ELR (cell line): Measurements from ENCODE around the gene KRTAP5-10.
"Not testable (repeated sequence)": the region's sequence is repeated elsewhere in the genome, so short reads cannot be mapped to it uniquely, and the experiment has no call there.

ENCODE experiments used
- DNase-seq: peaks from one replicate; pipeline ENCODE4 v3.0.0-alpha.2; 2015; ENCODE audit warnings: low read depth

The KRTAP5-10 gene, protein sequence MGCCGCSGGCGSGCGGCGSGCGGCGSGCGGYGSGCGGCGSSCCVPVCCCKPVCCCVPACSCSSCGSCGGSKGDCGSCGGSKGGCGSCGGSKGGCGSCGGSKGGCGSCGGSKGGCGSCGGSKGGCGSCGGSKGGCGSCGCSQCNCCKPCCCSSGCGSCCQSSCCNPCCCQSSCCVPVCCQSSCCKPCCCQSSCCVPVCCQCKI

DNA sequence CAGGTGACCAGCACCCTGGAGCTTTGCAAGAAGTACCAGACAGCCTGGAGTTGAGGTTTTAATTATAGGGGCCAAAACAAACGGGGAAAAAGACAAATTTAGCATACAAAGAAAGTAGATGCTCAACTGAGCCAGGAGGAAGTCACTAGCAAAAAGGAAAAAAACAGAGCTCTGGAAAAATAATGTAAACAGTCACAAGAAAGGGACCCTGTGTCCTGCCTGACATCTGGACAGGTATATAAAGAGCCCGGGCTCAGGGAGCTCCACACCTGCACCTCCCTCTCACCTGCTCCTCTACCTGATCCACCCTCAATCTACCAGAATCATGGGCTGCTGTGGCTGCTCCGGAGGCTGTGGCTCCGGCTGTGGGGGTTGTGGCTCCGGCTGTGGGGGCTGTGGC is at the start of gene KRTAP5-10:
TSS of gene KRTAP5-10 (plus strand) at position 301 of the 400 bp plus-strand sequence. CDS start at position 326, 25 bp downstream.
- DNase-seq: no peak

DNA sequence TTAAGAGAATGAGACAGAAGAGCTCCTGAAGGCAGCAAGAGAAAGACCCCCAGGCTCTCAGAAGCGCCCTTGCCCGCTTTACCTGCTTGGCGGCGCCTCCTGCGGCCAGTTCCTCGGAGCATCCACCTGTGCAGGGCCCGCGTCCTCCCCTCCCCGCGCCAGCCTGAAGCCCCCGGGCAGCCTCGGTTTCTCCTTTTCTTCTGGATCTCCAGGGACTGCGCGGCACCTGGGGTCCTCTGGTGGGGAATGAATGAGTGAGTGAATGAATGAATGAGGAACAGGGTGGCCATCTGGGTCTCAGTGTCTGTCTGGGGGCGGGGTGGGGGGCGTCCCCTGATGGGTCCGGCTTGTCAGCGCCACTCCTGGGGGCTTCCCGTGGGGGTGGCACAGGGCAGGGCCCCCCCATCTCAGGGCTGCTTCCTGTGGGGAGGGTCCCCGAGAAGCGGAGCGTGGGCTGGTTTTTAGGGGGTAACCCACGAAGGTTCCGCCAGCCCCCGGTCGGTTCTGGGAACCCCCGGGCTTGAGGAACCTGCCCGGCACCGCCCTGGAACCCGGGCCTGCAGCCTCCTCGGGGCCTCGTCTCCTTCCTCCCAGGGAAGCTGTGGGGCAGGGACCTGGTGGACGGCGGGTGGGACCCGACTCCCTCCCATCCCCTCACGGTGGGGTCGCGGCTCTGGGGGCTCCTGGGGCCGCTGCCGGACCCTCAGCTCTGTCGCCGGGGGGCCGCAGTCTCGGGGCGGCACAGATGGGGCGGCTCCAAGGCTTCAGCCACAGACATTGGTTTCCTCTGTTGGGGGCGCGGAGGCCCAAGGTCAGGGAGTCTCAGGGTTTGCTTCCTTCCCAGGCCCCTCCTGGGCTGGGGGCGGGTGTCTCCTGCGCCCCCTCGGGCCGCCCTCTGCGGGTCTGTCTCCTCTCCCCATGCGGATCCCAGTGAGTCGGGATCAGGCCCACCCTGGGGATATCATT is 46.6 kb upstream of the KRTAP5-10 start:
- DNase-seq: no peak

DNA sequence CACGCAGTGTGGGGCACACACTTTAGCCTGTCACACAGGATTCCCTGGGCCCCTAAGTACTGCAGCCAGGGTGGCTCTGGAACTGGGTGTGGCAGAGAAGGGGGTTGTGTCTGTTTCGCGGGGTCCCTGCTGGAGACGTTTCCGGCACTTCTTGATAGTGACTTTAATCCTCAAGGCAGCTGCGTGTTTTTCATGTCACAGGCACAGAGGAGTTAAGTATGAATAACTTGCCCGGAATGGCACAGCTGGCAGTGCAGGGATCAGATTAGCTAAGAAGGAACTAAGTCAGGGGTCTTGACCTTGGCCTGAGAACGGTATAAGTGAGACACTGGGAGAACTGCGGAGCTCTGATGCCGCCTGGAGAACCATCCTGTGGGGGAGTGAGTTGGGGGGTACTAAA is 45.8 kb upstream of the KRTAP5-10 start:
- no peak for DNase-seq

DNA sequence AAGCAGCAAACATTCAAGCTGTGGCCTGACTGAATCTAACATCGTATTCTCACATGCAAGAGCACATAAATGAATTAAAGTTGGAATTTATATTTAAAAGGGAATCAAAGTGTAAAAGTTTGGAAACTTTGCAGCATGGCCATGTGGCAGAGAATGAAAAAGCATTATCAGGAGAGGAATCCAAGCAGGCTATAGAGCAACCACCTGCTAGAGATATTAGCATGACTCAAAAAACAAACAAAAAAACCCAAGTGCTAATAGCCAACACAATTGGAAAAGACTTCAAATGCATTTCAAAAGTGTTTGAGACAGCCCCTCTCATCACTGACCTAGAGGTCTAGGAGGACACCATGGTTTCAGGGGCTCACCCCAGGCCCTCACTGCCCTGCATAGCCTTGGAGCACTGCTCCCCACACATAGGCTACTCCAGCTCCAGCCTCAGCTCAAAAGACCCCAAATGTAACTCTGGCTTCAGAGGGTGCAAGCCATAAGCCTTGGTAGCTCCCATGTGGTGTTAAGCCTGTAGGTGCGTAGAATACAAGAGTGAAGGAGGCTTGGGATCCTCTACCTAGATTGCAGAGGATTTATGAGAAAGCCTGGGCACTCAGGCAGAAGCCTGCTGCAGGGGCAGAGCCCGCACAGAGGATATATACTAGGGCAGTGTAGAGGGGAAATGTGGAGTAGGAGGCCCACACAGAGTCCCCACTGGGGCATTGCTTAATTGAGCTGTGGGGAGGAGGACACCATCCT is 40.0 kb upstream of the KRTAP5-10 start:
- no peak for DNase-seq

DNA sequence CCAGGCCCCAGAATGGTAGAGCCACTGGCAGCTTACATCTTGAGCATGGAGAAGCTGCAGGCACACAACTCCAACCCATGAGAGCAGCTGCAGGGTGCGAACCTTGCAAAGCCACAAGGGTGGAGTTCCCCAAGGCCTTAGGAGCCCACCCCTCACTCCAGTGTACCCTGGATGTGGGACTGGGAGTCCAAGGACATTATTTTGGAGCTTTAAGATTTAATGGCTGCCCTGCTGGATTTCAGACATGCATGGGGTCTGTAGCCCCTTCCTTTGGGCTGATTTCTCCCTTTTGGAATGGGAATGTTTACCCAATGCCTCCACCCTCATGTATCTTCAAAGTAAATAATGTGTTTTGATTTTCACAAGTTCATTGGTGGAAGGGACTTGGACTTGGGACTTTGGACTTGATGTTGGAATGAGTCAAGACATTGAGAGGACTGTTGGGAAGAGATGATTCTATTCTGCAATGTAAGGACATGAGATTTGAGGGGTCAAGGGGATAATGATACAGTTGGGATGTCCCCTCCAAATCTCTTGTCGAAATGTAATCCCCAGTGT is 39.3 kb upstream of the KRTAP5-10 start:
- no peak for DNase-seq

DNA sequence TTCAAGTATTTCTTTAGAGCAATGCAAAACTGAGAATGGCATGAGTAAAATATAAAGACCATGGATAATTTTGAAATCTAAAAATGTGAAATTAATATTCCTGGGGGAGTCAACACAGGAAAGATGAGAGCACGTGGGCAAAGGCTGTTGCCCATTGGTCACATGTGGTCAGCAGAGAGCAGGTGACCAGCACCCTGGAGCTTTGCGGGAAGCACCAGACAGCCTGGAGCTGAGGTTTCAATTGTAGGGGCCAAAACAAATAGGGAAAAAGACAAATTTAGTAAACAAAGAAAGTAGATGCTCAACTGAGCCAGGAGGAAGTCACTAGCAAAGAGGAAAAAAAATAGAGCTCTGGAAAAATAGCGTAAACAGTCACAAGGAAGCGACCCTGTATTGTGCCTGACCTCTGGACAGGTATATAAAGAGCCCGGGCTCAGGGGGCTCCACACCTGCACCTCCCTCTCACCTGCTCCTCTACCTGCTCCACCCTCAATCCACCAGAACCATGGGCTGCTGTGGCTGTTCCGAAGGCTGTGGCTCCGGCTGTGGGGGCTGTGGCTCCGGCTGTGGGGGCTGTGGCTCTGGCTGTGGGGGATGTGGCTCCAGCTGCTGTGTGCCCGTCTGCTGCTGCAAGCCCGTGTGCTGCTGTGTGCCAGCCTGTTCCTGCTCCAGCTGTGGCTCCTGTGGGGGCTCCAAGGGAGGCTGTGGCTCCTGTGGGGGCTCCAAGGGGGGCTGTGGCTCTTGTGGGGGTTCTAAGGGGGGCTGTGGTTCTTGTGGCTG is 38.4 kb upstream of the KRTAP5-10 start, which contains the start of gene KRTAP5-7:
TSS of gene KRTAP5-7 (plus strand) at position 472 of the 780 bp plus-strand sequence. CDS start at position 506, 34 bp downstream.
- DNase-seq: not testable (repeated sequence)

DNA sequence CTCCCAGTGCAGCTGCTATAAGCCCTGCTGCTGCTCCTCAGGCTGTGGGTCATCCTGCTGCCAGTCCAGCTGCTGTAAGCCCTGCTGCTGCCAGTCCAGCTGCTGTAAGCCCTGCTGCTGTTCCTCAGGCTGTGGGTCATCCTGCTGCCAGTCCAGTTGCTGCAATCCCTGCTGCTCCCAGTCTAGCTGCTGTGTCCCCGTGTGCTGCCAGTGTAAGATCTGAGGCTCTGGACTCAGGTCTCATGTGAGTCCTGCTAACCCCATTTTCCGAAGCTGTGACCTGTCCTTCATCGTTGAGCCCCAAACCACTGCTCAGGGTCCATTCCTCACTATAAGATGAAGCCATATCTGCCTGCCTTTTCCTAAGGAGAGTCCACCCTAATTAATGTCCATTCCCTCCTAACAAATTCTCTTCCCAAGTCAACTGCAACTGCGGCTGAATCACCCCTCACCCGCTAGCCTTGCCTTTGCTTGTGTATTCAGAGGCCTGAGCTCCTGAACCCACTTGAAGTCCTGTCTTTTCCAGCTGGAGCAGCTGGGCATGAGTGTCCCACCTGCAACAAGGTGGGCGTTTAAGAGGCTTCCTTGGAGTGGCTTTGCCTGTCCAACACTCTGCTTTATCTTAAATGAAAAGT is 37.7 kb upstream of the KRTAP5-10 start:
- no peak for DNase-seq

DNA sequence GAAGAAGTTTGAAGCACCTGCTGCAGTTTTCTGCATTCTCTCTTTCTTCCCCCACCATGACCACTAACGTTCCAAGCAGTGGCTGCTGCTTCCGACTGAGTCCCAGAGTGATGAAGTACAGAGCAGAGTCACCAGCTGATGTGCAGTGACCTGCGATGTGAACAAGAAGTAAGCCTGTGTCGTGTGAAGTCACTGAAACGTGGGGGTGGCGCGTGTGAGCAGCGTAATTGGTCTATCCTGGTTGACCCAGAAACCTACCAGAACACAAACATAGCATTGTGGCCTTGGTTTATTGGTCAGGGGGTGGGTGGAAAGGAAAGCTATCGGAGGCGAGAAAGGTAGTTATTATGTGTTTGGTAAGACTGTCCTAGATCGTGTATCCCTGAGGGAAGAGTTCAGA is 34.8 kb upstream of the KRTAP5-10 start:
- no peak for DNase-seq

DNA sequence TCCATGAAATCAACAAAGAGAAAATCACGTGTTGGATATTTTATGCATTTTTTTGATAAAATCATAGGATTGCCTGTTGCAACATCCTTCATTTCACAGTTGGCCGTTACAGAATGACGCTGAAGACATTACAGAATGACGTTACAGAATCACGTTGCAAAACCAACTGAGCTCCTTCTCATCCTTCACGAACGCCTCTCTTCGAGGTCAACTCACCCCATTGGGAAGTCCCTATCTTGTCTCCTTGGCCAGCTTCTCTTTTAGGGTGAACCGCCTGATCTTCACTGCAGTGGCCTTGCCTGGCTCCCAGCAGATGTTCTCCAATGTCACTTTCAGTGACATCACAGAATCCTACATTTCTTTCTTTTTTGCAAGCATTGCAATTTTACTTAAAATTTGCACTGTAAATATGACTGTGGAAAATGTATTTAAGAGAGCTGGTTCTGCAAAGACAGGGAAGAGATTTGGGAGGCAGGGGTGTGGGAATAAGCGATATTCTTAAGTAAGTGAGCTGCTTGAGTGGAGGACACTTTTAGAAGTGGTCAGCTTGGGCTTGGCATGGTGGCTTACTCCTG is 33.2 kb upstream of the KRTAP5-10 start:
- no peak for DNase-seq

DNA sequence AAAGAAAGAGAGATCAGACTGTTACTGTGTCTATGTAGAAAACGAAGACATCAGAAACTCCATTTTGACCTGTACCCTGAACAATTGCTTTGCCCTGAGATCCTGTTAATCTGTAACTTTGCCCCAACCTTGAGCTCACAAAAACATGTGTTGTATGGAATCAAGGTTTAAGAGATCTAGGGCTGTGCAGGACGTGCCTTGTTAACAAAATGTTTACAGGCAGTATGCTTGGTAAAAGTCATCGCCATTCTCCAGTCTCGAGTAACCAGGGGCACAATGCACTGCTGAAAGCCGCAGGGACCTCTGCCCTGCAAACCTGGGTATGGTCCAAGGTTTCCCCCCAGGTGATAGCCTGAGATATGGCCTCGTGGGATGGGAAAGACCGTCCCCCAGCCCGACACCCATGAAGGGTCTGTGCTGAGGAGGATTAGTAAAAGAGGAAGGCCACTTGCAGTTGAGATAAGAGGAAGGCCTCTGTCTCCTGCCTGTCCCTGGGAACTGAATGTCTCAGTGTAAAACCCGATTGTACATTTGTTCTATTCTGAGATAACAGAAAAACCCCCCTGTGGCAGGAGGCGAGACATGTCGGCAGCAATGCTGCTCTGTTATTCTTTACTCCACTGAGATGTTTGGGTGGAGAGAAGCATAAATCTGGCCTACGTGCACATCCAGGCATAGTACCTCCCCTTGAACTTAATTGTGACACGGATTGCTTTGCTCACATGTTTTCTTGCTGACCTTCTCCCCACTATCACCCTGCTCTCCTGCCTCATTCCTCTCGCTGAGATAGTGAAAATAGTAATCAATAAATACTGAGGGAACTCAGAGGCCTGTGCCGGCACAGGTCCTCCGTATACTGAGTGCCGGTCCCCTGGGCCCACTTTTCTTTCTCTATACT is 30.4 kb upstream of the KRTAP5-10 start:
- not testable (repeated sequence) for DNase-seq

DNA sequence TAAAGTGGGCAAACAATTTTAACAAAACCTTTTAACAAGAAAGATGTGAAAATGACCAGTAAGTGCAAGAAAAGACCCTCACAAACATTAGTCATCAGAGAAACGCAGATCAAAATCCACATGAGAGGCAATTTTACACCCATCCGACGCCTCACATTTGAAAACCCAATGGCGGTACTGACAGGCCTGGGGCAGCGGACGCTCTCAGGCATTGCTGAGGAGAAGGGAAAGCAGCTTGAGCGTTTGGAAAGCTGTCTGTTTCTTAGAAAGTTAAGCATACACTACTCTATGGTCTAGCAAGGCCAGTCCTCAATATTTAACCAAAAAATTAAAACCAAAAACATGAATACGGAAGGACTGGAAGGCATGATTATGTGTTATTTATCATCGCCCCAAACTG is 29.5 kb upstream of the KRTAP5-10 start:
- no peak for DNase-seq

DNA sequence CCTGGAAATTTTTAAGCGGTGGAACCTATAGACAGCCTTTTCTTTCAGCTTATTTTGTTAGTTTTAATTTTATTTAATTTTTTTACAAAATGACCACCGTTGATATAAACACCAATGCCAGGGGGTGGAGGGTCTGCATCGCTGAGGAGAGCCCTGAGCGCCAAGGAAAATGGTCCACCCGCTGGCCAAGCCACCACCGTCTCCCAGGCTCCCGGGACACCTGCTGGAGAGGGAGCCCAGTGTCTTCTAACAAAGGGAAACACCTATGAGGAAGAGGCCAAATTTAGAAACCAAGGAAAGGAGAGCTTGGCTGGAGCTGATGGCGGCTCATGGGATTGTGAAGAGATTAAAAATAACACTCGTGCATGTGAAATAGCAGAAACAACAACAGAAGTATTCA is 27.8 kb upstream of the KRTAP5-10 start:
- no peak for DNase-seq

DNA sequence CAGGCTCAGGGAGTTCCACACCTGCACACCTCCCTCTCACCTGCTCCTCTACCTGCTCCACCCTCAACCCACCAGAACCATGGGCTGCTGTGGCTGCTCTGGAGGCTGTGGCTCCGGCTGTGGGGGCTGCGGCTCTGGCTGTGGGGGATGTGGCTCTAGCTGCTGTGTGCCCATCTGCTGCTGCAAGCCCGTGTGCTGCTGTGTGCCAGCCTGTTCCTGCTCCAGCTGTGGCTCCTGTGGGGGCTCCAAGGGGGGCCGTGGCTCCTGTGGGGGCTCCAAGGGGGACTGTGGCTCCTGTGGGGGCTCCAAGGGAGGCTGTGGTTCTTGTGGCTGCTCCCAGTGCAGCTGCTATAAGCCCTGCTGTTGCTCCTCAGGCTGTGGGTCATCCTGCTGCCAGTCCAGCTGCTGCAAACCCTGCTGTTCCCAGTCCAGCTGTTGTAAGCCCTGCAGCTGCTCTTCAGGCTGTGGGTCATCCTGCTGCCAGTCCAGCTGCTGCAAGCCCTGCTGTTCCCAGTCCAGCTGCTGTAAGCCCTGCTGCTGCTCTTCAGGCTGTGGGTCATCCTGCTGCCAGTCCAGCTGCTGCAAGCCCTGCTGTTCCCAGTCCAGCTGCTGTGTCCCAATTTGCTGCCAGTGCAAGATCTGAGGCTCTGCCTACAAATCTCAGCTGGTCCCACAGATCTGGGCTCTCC is 27.2 kb upstream of the KRTAP5-10 start, which contains the start of gene KRTAP5-8:
TSS of gene KRTAP5-8 (plus strand) at position 49 of the 689 bp plus-strand sequence. CDS start at position 80, 31 bp downstream.
- not testable (repeated sequence) for DNase-seq

DNA sequence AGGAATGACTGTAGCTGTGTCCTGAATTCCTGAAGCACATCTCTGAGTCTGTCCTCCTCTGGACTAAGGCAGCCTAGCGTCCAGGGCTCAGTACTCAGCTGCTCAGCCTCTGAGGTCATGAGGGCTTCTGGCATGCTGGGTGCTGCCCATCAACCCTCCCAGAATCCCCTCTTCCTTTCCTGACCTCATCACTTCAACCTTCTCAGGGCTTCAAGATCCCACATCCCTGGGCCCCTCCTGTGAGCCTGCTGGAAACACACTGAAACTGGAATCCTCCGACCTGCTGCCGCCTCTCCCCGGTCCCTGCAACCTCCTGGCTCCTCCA is 26.7 kb upstream of the KRTAP5-10 start:
- no peak for DNase-seq

DNA sequence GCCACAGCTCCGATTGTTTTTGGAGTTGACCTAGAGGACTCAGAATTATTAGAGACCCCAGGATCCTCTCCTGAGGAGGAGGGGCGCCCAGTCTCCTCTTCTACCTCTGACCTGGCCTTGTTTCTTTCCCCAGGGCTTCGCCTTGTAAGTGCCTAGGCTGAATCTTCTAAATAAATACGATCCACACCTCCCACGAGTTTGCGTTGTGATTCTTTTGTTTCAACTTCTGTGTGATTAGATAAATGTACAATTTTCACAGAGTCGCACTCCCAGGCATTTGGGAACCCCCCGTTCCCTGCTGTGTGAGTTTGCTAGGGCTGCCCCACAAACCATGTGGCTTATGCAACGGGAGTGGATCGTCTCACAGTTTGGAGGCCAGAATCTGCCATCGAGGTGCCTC is 26.3 kb upstream of the KRTAP5-10 start:
- DNase-seq: no peak

DNA sequence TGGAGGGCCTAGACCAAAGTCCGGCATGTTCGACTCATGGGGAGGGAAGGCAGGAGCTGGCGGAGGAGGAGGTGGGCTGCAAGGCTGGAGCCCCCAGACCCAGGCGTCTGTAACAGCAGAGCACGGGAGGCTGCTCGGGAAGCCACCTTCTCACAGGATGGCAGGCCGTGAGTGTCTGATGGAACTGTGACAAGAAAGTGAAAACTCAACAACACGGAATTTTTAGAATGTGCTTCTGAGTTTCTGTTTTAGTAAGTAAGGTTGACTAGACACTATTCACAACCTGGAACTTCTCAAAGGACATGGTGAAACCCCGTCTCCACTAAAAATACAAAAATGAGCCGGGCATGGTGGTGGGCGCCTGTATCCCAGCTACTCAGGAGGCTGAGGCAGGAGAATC is 25.4 kb upstream of the KRTAP5-10 start:
- not testable (repeated sequence) for DNase-seq

DNA sequence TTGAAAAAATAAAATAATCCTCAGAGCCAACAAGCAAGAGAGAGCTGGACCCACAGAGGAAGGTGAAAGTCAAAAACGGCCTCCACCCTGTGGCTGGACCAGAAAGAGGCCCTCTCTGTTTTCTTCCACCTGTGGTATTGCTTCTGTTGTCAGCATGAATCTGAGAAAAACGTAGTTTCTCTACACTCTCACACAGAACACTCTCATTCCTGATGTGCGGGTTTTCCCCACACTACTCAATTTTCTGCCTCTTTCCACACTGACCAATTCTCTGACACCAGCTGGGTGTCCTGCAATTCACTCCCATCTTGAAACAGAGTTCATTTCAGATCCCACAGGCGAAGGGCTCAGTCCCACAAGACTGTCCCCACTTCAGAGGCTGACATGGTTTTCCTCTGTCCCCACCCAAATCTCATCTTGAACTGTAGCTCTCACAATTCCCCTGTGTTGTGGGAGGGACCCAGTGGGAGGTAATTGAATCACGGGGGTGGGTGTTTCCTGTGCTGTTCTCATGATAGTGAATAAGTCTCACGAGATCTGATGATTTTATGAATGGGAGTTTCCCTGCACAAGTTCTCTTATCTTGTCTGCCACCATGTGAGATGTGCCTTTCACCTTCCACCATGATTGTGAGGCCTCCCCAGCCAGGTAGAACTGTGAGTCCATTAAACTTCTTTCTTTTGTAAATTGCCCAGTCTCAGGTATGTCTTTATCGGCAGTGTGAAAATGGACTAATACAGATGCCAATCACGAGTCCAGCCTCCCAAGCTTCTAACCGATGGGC is 24.6 kb upstream of the KRTAP5-10 start:
- DNase-seq: not testable (repeated sequence)

DNA sequence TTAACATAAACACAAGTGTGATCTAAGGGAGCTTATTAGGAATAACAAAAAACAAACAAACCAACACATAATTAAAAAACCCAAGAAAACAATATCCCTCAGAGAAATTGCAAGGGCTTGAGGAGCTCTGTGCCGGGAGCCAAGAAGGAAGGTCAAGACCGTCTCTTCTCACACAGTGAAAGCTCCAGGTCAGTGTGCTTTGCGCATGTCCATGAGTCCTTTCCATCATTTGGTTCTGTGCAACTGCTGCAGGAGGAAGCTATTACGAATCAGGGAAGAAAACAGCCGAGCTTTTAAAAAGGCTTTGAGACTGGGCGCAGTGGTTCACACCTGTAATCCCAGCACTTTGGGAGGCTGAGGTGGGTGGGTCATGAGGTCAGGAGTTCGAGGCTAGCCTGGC is 23.0 kb upstream of the KRTAP5-10 start:
- no peak for DNase-seq
